PC-3 (cell line): ENCODE results near the gene FADD.

Source experiments
- CTCF ChIP-seq: fragments of 300-600 bp; sonication (generic); conservative IDR thresholded peaks from 2 replicates; pipeline ENCODE4 v1.5.1; 2017; ENCODE audit warnings: antibody characterized with exemption, low read depth, mild to moderate bottlenecking, low read length
- EZH2phosphoT487 ChIP-seq: fragments of 300-600 bp; sonication (generic); IDR thresholded peaks from 2 replicates; pipeline ENCODE4 v1.6.1; 2018; ENCODE audit warnings: mild to moderate bottlenecking, antibody characterized with exemption, low read length, borderline replicate concordance

GRCh38 chr11:70202920-70203750, at the start of gene FADD:
- no peak for TF ChIP-seq EZH2phosphoT487
- no peak for TF ChIP-seq CTCF
